Measurements from ENCODE around the gene OGFOD1. TPM values are rescaled to one million over a fixed set of nuclear protein-coding genes. Genes with fewer than 3 reads are reported as not detected.
A peak's percentile ranks its signal among the peaks of the same experiment; 100 is the strongest.

Gene OGFOD1
- total and polyA plus RNA-seq, 9 of the 15 experiments (the other 6 are each of a cell fraction or from before 2014, with no cell fraction given) = 60.4 to 134 (median 85.8) TPM

GRCh38 chr16:56519459-56520250 is 68.3 kb downstream of the OGFOD1 start, which contains the start of gene BBS2 (continued):
- TF ChIP-seq ZNF175 (CRISPR knock-in tag; IDR thresholded peaks at IDR 0.05; ENCODE audit: low read depth) (no peak), RBFOX2 (IDR thresholded peaks at IDR 0.05; ENCODE audit: low read depth, low read length) (peak; percentile 73), USF2 (CRISPR knock-in tag; IDR thresholded peaks at IDR 0.05) (no peak), ELF4 (CRISPR knock-in tag; IDR thresholded peaks at IDR 0.05) (no peak), ZNF589 (CRISPR knock-in tag; IDR thresholded peaks at IDR 0.05; ENCODE audit: low read depth) (no peak), BHLHE40 (IDR thresholded peaks at IDR 0.05; ENCODE audit: low read length) (no peak; the same call in 1 of the 2 replicates), RBM17 (IDR thresholded peaks at IDR 0.05; ENCODE audit: borderline replicate concordance, low read depth, low read length) (no peak), SIN3A (IDR thresholded peaks at IDR 0.05; ENCODE audit: borderline replicate concordance in 2 of 2, control insufficient read depth in 1 of 2, low read depth in 2 of 2, low read length in 2 of 2) (peak; percentile 10 to 83; a peak in 2 of 4 replicates), SRSF9 (IDR thresholded peaks at IDR 0.05; ENCODE audit: borderline replicate concordance, low read depth, low read length) (no peak), TCF7L2 (IDR thresholded peaks at IDR 0.05; ENCODE audit: low read depth, low read length) (no peak), LEF1 (IDR thresholded peaks at IDR 0.05) (no peak), ZNF3 (CRISPR knock-in tag; IDR thresholded peaks at IDR 0.05) (no peak), MAX (CRISPR knock-in tag; IDR thresholded peaks at IDR 0.05) (peak; percentile 57), ZNF592 (IDR thresholded peaks at IDR 0.05) (no peak), TEAD1 (CRISPR knock-in tag; IDR thresholded peaks at IDR 0.05) (no peak), RNF2 (IDR thresholded peaks at IDR 0.05) (0 out of 2 replicates have a peak, but pooled peaks have one; percentile 40), FOXA1 (IDR thresholded peaks at IDR 0.05; ENCODE audit: borderline replicate concordance) (no peak)
- TF ChIP-seq, protein P1, sequence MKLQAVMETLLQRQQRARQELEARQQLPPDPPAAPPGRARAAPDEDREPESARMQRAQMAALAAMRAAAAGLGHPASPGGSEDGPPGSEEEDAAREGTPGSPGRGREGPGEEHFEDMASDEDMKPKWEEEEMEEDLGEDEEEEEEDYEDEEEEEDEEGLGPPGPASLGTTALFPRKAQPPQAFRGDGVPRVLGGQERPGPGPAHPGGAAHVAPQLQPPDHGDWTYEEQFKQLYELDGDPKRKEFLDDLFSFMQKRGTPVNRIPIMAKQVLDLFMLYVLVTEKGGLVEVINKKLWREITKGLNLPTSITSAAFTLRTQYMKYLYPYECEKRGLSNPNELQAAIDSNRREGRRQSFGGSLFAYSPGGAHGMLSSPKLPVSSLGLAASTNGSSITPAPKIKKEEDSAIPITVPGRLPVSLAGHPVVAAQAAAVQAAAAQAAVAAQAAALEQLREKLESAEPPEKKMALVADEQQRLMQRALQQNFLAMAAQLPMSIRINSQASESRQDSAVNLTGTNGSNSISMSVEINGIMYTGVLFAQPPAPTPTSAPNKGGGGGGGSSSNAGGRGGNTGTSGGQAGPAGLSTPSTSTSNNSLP (IDR thresholded peaks at IDR 0.05; ENCODE audit: borderline replicate concordance, low read depth, low read length) = no peak
- TF ChIP-seq, protein P2, sequence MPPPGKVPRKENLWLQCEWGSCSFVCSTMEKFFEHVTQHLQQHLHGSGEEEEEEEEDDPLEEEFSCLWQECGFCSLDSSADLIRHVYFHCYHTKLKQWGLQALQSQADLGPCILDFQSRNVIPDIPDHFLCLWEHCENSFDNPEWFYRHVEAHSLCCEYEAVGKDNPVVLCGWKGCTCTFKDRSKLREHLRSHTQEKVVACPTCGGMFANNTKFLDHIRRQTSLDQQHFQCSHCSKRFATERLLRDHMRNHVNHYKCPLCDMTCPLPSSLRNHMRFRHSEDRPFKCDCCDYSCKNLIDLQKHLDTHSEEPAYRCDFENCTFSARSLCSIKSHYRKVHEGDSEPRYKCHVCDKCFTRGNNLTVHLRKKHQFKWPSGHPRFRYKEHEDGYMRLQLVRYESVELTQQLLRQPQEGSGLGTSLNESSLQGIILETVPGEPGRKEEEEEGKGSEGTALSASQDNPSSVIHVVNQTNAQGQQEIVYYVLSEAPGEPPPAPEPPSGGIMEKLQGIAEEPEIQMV (tag; conservative IDR thresholded peaks at IDR 0.05; ENCODE audit: low read depth) = no peak
